ENCODE data around the gene ZBTB20.

GRCh38 chr3:114928989-114929640 lies 218.0 kb downstream of the ZBTB20 start:
- no peak for TF ChIP-seq CTCF (IDR thresholded peaks at IDR 0.05 in 2 of 3, conservative IDR thresholded peaks at IDR 0.05 in 1 of 3; ENCODE audit: control insufficient read depth in 2 of 3, extremely low read depth in 1 of 3, insufficient read depth in 1 of 3, low read depth in 3 of 3, low read length in 3 of 3)
- no peak for TF ChIP-seq USF2 (IDR thresholded peaks at IDR 0.05; ENCODE audit: borderline replicate concordance, low read depth, low read length)
- TF ChIP-seq CBX5 (IDR thresholded peaks at IDR 0.05; ENCODE audit: low read depth), result no peak
- no peak for TF ChIP-seq SP1 (IDR thresholded peaks at IDR 0.05; ENCODE audit: low read depth, low read length)
- no peak for TF ChIP-seq EZH2 (IDR thresholded peaks at IDR 0.05; ENCODE audit: borderline replicate concordance, control insufficient read depth, low read depth, low read length)
- no peak for TF ChIP-seq ATF2 (IDR thresholded peaks at IDR 0.05; ENCODE audit: low read length)
- no peak for TF ChIP-seq DPF2 (IDR thresholded peaks at IDR 0.05)
- no peak for TF ChIP-seq GABPA (IDR thresholded peaks at IDR 0.05; ENCODE audit: low read depth)
- no peak for TF ChIP-seq EP300 (IDR thresholded peaks at IDR 0.05; ENCODE audit: borderline replicate concordance in 1 of 2, control insufficient read depth in 1 of 2, low read depth in 2 of 2, low read length in 2 of 2)
- no peak for TF ChIP-seq SUZ12 (IDR thresholded peaks at IDR 0.05; ENCODE audit: unreplicated experiment)
- no peak for TF ChIP-seq IKZF1 (conservative IDR thresholded peaks at IDR 0.05)
